ENCODE data around the gene KCNMB1. TPM values are rescaled to one million over a fixed set of nuclear protein-coding genes. Genes with fewer than 3 reads are reported as not detected.
A peak's percentile ranks its signal among the peaks of the same experiment; 100 is the strongest.

KCNMB1 gene
- total RNA-seq, 2 donors from 2014 or later, result 0.09 TPM; not detected in 1

GRCh38 chr5:170403675-170404074 lies 14.5 kb upstream of the KCNMB1 start:
- no peak overlapping the region for H3K4me3 ChIP-seq (ENCODE audit: low read length)
- H3K9ac ChIP-seq (ENCODE audit: extremely low read depth, low read length, poor library complexity, severe bottlenecking), result no peak overlapping the region
- Mint-ChIP-seq H3K4me1 (peaks cover 19% of the 10 kb centered on the region), H3K4me3 (no peak overlapping the region), H3K27me3 (ENCODE audit: insufficient read depth) (peaks cover 2% of the 10 kb centered on the region), H3K9me3 (peaks cover 6% of the 10 kb centered on the region), H3K27ac (no peak overlapping the region), H3K36me3 (ENCODE audit: low read depth) (no peaks in the 10 kb centered on the region)
- DNase-seq, result peak; percentile 79
- no peak overlapping the region for H3K27ac ChIP-seq (ENCODE audit: low read depth, low read length)
- H3K4me1 ChIP-seq (ENCODE audit: control insufficient read depth, insufficient read depth, low read length), result peaks cover 4% of the 10 kb centered on the region
- H3K36me3 ChIP-seq (ENCODE audit: control insufficient read depth, insufficient read depth, low read length), result no peaks in the 10 kb centered on the region
- peaks cover 4% of the 10 kb centered on the region for H3K9me3 ChIP-seq (ENCODE audit: control insufficient read depth, low read length)
- TF ChIP-seq, protein P1, sequence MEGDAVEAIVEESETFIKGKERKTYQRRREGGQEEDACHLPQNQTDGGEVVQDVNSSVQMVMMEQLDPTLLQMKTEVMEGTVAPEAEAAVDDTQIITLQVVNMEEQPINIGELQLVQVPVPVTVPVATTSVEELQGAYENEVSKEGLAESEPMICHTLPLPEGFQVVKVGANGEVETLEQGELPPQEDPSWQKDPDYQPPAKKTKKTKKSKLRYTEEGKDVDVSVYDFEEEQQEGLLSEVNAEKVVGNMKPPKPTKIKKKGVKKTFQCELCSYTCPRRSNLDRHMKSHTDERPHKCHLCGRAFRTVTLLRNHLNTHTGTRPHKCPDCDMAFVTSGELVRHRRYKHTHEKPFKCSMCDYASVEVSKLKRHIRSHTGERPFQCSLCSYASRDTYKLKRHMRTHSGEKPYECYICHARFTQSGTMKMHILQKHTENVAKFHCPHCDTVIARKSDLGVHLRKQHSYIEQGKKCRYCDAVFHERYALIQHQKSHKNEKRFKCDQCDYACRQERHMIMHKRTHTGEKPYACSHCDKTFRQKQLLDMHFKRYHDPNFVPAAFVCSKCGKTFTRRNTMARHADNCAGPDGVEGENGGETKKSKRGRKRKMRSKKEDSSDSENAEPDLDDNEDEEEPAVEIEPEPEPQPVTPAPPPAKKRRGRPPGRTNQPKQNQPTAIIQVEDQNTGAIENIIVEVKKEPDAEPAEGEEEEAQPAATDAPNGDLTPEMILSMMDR (conservative IDR thresholded peaks at IDR 0.05), result peak; percentile 71
- H3K27me3 ChIP-seq (ENCODE audit: control insufficient read depth, insufficient read depth, low read length, poor library complexity, severe bottlenecking), result no peaks in the 10 kb centered on the region
- WGBS, 2 experiments (ENCODE audit: insufficient coverage in 1 of 2, insufficient read length in 1 of 2), result 71 to 73% methylated on average over 1 to 4 of the region's 4 CpGs

- H3K9me3 ChIP-seq (ENCODE audit: control insufficient read depth, low read length), result peaks cover 4% of the 10 kb centered on the region
- H3K27me3 ChIP-seq (ENCODE audit: control insufficient read depth, insufficient read depth, low read length, poor library complexity, severe bottlenecking), result no peaks in the 10 kb centered on the region
- peaks cover 15% of the 10 kb centered on the region for H3K4me1 Mint-ChIP-seq
- no peak overlapping the region for H3K27ac Mint-ChIP-seq
- H3K4me1 ChIP-seq (ENCODE audit: control insufficient read depth, insufficient read depth, low read length), result no peaks in the 10 kb centered on the region
- no peak overlapping the region for H3K27ac ChIP-seq (ENCODE audit: low read depth, low read length)
- H3K9ac ChIP-seq (ENCODE audit: extremely low read depth, low read length, poor library complexity, severe bottlenecking), result no peak overlapping the region
- 97 to 100% methylated on average over 1 to 2 of the region's 2 CpGs for WGBS, 2 experiments (ENCODE audit: insufficient coverage in 1 of 2, insufficient read length in 1 of 2)
- H3K4me3 ChIP-seq (ENCODE audit: low read length), result no peak overlapping the region
- TF ChIP-seq, protein P1 (conservative IDR thresholded peaks at IDR 0.05), result no peak
- DNase-seq, result no peak
- H3K36me3 Mint-ChIP-seq (ENCODE audit: low read depth), result no peaks in the 10 kb centered on the region
- no peaks in the 10 kb centered on the region for H3K36me3 ChIP-seq (ENCODE audit: control insufficient read depth, insufficient read depth, low read length)
- peaks cover 6% of the 10 kb centered on the region for H3K9me3 Mint-ChIP-seq
- H3K4me3 Mint-ChIP-seq, result no peak overlapping the region
- peaks cover 2% of the 10 kb centered on the region for H3K27me3 Mint-ChIP-seq (ENCODE audit: insufficient read depth)
Measured at GRCh38 chr5:170402508-170402907, 13.3 kb upstream of the KCNMB1 start.

DNA sequence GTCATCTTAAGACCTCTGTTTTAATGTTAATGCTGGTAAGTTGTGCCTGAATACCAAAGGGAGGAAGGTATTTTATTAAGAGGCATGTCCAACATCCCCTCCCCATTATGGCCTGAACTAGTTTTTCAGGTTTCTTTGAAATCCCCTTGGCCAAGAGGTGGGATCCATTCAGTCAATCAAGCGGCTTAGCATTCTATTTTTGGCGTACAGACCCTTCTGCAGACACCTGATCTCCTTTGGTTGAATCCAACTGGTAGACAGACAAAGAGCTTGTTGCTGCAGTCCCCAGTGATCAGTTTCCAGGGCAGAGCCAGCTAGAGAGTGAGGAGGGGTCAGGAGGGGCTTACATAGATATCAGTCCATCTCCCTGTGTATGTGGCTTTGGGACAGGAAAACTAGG lies 7.9 kb upstream of the KCNMB1 start:
- peaks cover 2% of the 10 kb centered on the region for H3K27me3 Mint-ChIP-seq (ENCODE audit: insufficient read depth)
- DNase-seq, result no peak
- H3K9me3 Mint-ChIP-seq, result peaks cover 6% of the 10 kb centered on the region
- peaks cover 23% of the 10 kb centered on the region for H3K4me1 Mint-ChIP-seq
- no peaks in the 10 kb centered on the region for H3K4me1 ChIP-seq (ENCODE audit: control insufficient read depth, insufficient read depth, low read length)
- TF ChIP-seq, protein P1 (conservative IDR thresholded peaks at IDR 0.05), result no peak
- peaks cover 4% of the 10 kb centered on the region for H3K9me3 ChIP-seq (ENCODE audit: control insufficient read depth, low read length)
- no peaks in the 10 kb centered on the region for H3K36me3 Mint-ChIP-seq (ENCODE audit: low read depth)
- peak overlapping the region; percentile 81 for H3K27ac Mint-ChIP-seq
- H3K9ac ChIP-seq (ENCODE audit: extremely low read depth, low read length, poor library complexity, severe bottlenecking), result no peak overlapping the region
- no peak overlapping the region for H3K27ac ChIP-seq (ENCODE audit: low read depth, low read length)
- no peaks in the 10 kb centered on the region for H3K27me3 ChIP-seq (ENCODE audit: control insufficient read depth, insufficient read depth, low read length, poor library complexity, severe bottlenecking)
- H3K36me3 ChIP-seq (ENCODE audit: control insufficient read depth, insufficient read depth, low read length), result no peaks in the 10 kb centered on the region
- 75 to 79% methylated on average over 2 of the region's 2 CpGs for WGBS, 2 experiments (ENCODE audit: insufficient coverage in 1 of 2, insufficient read length in 1 of 2)
- no peak overlapping the region for H3K4me3 Mint-ChIP-seq
- no peak overlapping the region for H3K4me3 ChIP-seq (ENCODE audit: low read length)
